SH-SY5Y (cell line): ENCODE data around the gene PCDHGB7.

Experiments used
- GATA2 ChIP-seq: IDR thresholded peaks from 2 replicates; pipeline ENCODE4 v1.6.1; 2011; ENCODE audit warnings: mild to moderate bottlenecking, low read depth, low read length
- GATA3 ChIP-seq: IDR thresholded peaks from 2 replicates; pipeline ENCODE4 v1.6.1; 2011; ENCODE audit warnings: low read depth, mild to moderate bottlenecking, low read length, moderate library complexity

GRCh38 chr5:141369994-141370848, 47.3 kb upstream of the PCDHGB7 start, which contains the start of gene PCDHGB3:
- TF ChIP-seq GATA2 (no peak), GATA3 (no peak)
